CD4-positive, alpha-beta T cell treated with Interleukin-21 for 1 hour (primary cell): ENCODE data around the gene XPC.
A peak's percentile ranks its signal among the peaks of the same experiment; 100 is the strongest.

Experiments
- DNase-seq: peaks from one replicate; pipeline ENCODE4 v3.0.0-alpha.2; 2020

Gene XPC

GRCh38 chr3:14206548-14207177 is 28.3 kb upstream of the XPC start:
- DNase-seq: no peak

GRCh38 chr3:14204515-14205284 is 26.3 kb upstream of the XPC start:
- DNase-seq: no peak

- peak; percentile 49 for DNase-seq
Measured at GRCh38 chr3:14203521-14204079, 25.2 kb upstream of the XPC start.

- DNase-seq: no peak
Measured at GRCh38 chr3:14202874-14203520, 24.6 kb upstream of the XPC start.

GRCh38 chr3:14201940-14202684 is 23.7 kb upstream of the XPC start:
- no peak for DNase-seq

- DNase-seq: no peak
Measured at GRCh38 chr3:14200841-14201240, 22.4 kb upstream of the XPC start.

- DNase-seq: no peak
Measured at GRCh38 chr3:14200276-14200675, 21.9 kb upstream of the XPC start.

GRCh38 chr3:14199641-14200040 is 21.2 kb upstream of the XPC start:
- no peak for DNase-seq

GRCh38 chr3:14194865-14195264 is 16.5 kb upstream of the XPC start:
- DNase-seq: no peak

- no peak for DNase-seq
Measured at GRCh38 chr3:14188041-14188754, 9.8 kb upstream of the XPC start.

- no peak for DNase-seq
Measured at GRCh38 chr3:14186854-14187458, 8.6 kb upstream of the XPC start.

- no peak for DNase-seq
Measured at GRCh38 chr3:14183015-14183577, 4.7 kb upstream of the XPC start.

GRCh38 chr3:14181253-14181652 is 2.9 kb upstream of the XPC start:
- no peak for DNase-seq

- no peak for DNase-seq
Measured at GRCh38 chr3:14179795-14180194, 1.4 kb upstream of the XPC start.

GRCh38 chr3:14179114-14179465 is 689 bp upstream of the XPC start:
- no peak for DNase-seq

GRCh38 chr3:14177580-14178246 is 688 bp downstream of the XPC start:
- DNase-seq: peak; percentile 23

- peak; percentile 85 for DNase-seq
Measured at GRCh38 chr3:14175383-14176037, 2.9 kb downstream of the XPC start.

- no peak for DNase-seq
Measured at GRCh38 chr3:14174483-14174882, 3.9 kb downstream of the XPC start.

GRCh38 chr3:14172496-14172895 is 5.9 kb downstream of the XPC start:
- no peak for DNase-seq

- no peak for DNase-seq
Measured at GRCh38 chr3:14170531-14171159, 7.8 kb downstream of the XPC start.
